Measurements from ENCODE around the gene ADGRV1.

DNA sequence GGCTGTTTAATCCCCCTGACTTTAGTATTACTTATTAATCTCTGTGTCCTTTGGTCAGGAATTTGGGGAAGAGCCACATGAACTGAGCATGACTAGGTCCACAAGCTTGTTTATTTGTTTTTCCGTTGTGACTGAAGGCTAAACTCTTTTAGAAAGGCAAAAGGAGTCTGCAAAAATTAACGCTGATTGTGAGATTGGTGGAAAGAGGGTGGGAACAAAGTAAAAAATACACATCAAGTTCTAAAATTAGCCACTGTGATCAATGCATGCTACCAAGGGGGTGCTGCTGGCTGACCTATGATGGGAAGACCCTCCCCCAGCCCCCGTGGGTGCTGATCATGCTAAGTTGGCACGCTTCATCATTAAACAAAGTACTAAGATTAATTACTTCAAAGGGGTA lies 356.8 kb downstream of the ADGRV1 start:
- TF ChIP-seq ZNF274 (IDR thresholded peaks at IDR 0.05; ENCODE audit: low read depth, low read length) (no peak), SUZ12 (IDR thresholded peaks at IDR 0.05; ENCODE audit: extremely low read depth, insufficient read depth, insufficient read length) (no peak)
